Measurements from ENCODE around the gene SPECC1.

The SPECC1 gene

GRCh38 chr17:20281860-20282259 is 272.7 kb downstream of the SPECC1 start:
- H3K4me3 ChIP-seq (replicated peaks; ENCODE audit: low read depth, low read length), result no peak overlapping the region
- DNase-seq (ENCODE audit: low read depth), result no peak
- TF ChIP-seq CTCF (IDR thresholded peaks at IDR 0.05; ENCODE audit: low read length, missing control alignments), result no peak

GRCh38 chr17:20282526-20283308 is 273.6 kb downstream of the SPECC1 start:
- no peak overlapping the region for H3K4me3 ChIP-seq (replicated peaks; ENCODE audit: low read depth, low read length)
- no peak for DNase-seq (ENCODE audit: low read depth)
- no peak for TF ChIP-seq CTCF (IDR thresholded peaks at IDR 0.05; ENCODE audit: low read length, missing control alignments)

- no peak for DNase-seq (ENCODE audit: low read depth)
- no peak overlapping the region for H3K4me3 ChIP-seq (replicated peaks; ENCODE audit: low read depth, low read length)
- no peak for TF ChIP-seq CTCF (IDR thresholded peaks at IDR 0.05; ENCODE audit: low read length, missing control alignments)
Observed at GRCh38 chr17:20284022-20284421, 274.9 kb downstream of the SPECC1 start.

GRCh38 chr17:20284570-20285295 is 275.6 kb downstream of the SPECC1 start:
- no peak for DNase-seq (ENCODE audit: low read depth)

GRCh38 chr17:20289984-20290383 is 280.8 kb downstream of the SPECC1 start:
- no peak for TF ChIP-seq CTCF (IDR thresholded peaks at IDR 0.05; ENCODE audit: low read length, missing control alignments)
- DNase-seq (ENCODE audit: low read depth), result no peak

More at GRCh38 chr17:20284570-20285295, 275.6 kb downstream of the SPECC1 start:
- no peak overlapping the region for H3K4me3 ChIP-seq (replicated peaks; ENCODE audit: low read depth, low read length)
- TF ChIP-seq CTCF (IDR thresholded peaks at IDR 0.05; ENCODE audit: low read length, missing control alignments), result no peak

GRCh38 chr17:20291853-20292252 is 282.7 kb downstream of the SPECC1 start:
- TF ChIP-seq CTCF (IDR thresholded peaks at IDR 0.05; ENCODE audit: low read length, missing control alignments), result no peak
- DNase-seq (ENCODE audit: low read depth), result no peak
- no peak overlapping the region for H3K4me3 ChIP-seq (replicated peaks; ENCODE audit: low read depth, low read length)

More at GRCh38 chr17:20289984-20290383, 280.8 kb downstream of the SPECC1 start:
- no peak overlapping the region for H3K4me3 ChIP-seq (replicated peaks; ENCODE audit: low read depth, low read length)

All from fibroblast of pulmonary artery (primary cell).